HCT116 (cell line): ENCODE measurements around the gene HCFC1.

ENCODE experiments used
- CTCF ChIP-seq, 3 experiments: fragments of 200-600 bp in 1 of 3; sonication (generic) in 1 of 3; IDR thresholded peaks in 2 of 3; conservative IDR thresholded peaks in 1 of 3; 2 replicates each; pipeline ENCODE4 v1.5.1; 2012 to 2017; ENCODE audit warnings: low read depth in 2 of 3, low read length in 2 of 3, antibody characterized with exemption in 1 of 3, borderline replicate concordance in 1 of 3, control low read depth in 1 of 3, mild to moderate bottlenecking in 1 of 3, mixed read lengths in 1 of 3, mixed run types in 1 of 3, moderate library complexity in 1 of 3; ENCODE audit not compliant: insufficient read depth in 1 of 3
- FOSL1 ChIP-seq: IDR thresholded peaks from 2 replicates; pipeline ENCODE4 v1.6.1; 2012; ENCODE audit warnings: low read depth
- POLR2A ChIP-seq: IDR thresholded peaks from 2 replicates; pipeline ENCODE4 v1.7.0; 2011; ENCODE audit warnings: borderline replicate concordance; ENCODE audit not compliant: insufficient read depth, insufficient read length; ENCODE audit errors: extremely low read depth
- POLR2AphosphoS5 ChIP-seq: IDR thresholded peaks from 2 replicates; pipeline ENCODE4 v1.6.1; 2011; ENCODE audit warnings: mild to moderate bottlenecking, low read depth, low read length, moderate library complexity
- RAD21 ChIP-seq: IDR thresholded peaks from 2 replicates; pipeline ENCODE4 v1.6.1; 2012; ENCODE audit warnings: low read depth, mild to moderate bottlenecking
- SIN3A ChIP-seq: IDR thresholded peaks from 2 replicates; pipeline ENCODE4 v1.6.1; 2012; ENCODE audit warnings: low read depth
- SP1 ChIP-seq: IDR thresholded peaks from 2 replicates; pipeline ENCODE4 v1.6.1; 2012; ENCODE audit warnings: low read depth
- TCF7L2 ChIP-seq: IDR thresholded peaks from 2 replicates; pipeline ENCODE4 v1.7.0; 2011; ENCODE audit warnings: borderline replicate concordance, inconsistent platforms; ENCODE audit not compliant: insufficient read depth, insufficient read length; ENCODE audit errors: extremely low read depth
- ZBTB33 ChIP-seq: IDR thresholded peaks from 2 replicates; pipeline ENCODE4 v1.6.1; 2011; ENCODE audit warnings: mild to moderate bottlenecking, low read length, moderate library complexity; ENCODE audit not compliant: insufficient replicate concordance; ENCODE audit errors: extremely low read depth
- ZNF274 ChIP-seq: fragments of 200-500 bp; sonication (Bioruptor generic); IDR thresholded peaks from 2 replicates; pipeline ENCODE4 v1.6.1; 2014; ENCODE audit warnings: mild to moderate bottlenecking, low read depth, low read length, inconsistent platforms

GRCh38 chrX:153992180-153992579, 20.6 kb upstream of the HCFC1 start:
- TF ChIP-seq CTCF (IDR thresholded peaks at IDR 0.05 in 2 of 3, conservative IDR thresholded peaks at IDR 0.05 in 1 of 3; ENCODE audit: borderline replicate concordance in 1 of 3, insufficient read depth in 1 of 3, low read depth in 2 of 3, low read length in 2 of 3) (no peak), POLR2A (no peak), RAD21 (no peak), TCF7L2 (no peak), POLR2AphosphoS5 (no peak), ZBTB33 (no peak), SP1 (no peak), SIN3A (no peak), FOSL1 (no peak), ZNF274 (no peak)
